Measurements from ENCODE around the gene DLGAP4. TPM values are rescaled to one million over a fixed set of nuclear protein-coding genes. Genes with fewer than 3 reads are reported as not detected.

The DLGAP4 gene
- total and polyA plus RNA-seq, 2 of the 8 experiments (the other 6 are each of a cell fraction or from before 2014, with no cell fraction given): 41.2 to 57.2 TPM

GRCh38 chr20:36351937-36352336, 45.8 kb downstream of the DLGAP4 start:
- peaks cover 3% of the 10 kb centered on the region; the same call in 1 of the 2 replicates for H3K79me1 ChIP-seq (ENCODE audit: low read depth, low read length)
- no peaks in the 10 kb centered on the region for H3K36me3 ChIP-seq (ENCODE audit: control insufficient read depth in 2 of 4, insufficient read depth in 4 of 4, low read length in 3 of 4)
- H3K14ac ChIP-seq (ENCODE audit: insufficient read length): no peak overlapping the region
- H3K23ac ChIP-seq (ENCODE audit: insufficient read length): no peak overlapping the region
- no peak overlapping the region for H3K4me2 ChIP-seq (ENCODE audit: insufficient read depth in 1 of 2, low read depth in 2 of 2, low read length in 2 of 2)
- DNase-seq (ENCODE audit: low read depth in 1 of 2, low spot score in 2 of 2): no peak
- 87% methylated on average over 6 of the region's 6 CpGs; no CpG with 5 or more reads in 1 of the 2 experiments for WGBS, 2 experiments (ENCODE audit: extremely low coverage in 1 of 2, insufficient coverage in 1 of 2, insufficient read length in 1 of 2, insufficient replicate concordance in 2 of 2, low coverage in 1 of 2, low lambda C conversion rate in 2 of 2, missing lambda C conversion rate in 1 of 2)
- CTCF ChIA-PET (ENCODE audit: partially characterized antibody): interaction anchor here (0.9 to 1.2 kb wide), 2 partner anchors 12 to 32 kb away, joined by 5 read pairs; no protein-coding TSS in a partner anchor
- POLR2A ChIA-PET (ENCODE audit: partially characterized antibody): interaction anchor here (1.0 kb wide), 1 partner anchor 48 kb away, joined by 3 read pairs; no protein-coding TSS in a partner anchor
- H2BK5ac ChIP-seq (ENCODE audit: low read depth, low read length): no peak overlapping the region
- H2BK20ac ChIP-seq (ENCODE audit: low read length): no peak overlapping the region
- H3K27me3 ChIP-seq (replicated peaks in 1 of 4; ENCODE audit: control insufficient read depth in 3 of 4, extremely low read depth in 1 of 4, insufficient read depth in 3 of 4, low read length in 3 of 4): no peaks in the 10 kb centered on the region
- no peaks in the 10 kb centered on the region for H3K79me2 ChIP-seq (ENCODE audit: control insufficient read depth in 1 of 2, insufficient read depth in 2 of 2, low read length in 2 of 2)
- H3K9ac ChIP-seq (replicated peaks in 1 of 4; ENCODE audit: extremely low read depth in 1 of 4, low read depth in 3 of 4, low read length in 3 of 4): no peak overlapping the region
- H3K27ac ChIP-seq (ENCODE audit: low read depth, low read length): no peak overlapping the region
- H3K23me2 ChIP-seq (ENCODE audit: low read depth, low read length): no peaks in the 10 kb centered on the region
- H3K18ac ChIP-seq (ENCODE audit: extremely low read depth, low read length): no peak overlapping the region
- H3K9me3 ChIP-seq (ENCODE audit: insufficient read depth in 2 of 2, low read depth in 1 of 2, low read length in 1 of 2): no peaks in the 10 kb centered on the region
- H2BK15ac ChIP-seq (ENCODE audit: low read length): no peak overlapping the region
- H4K20me1 ChIP-seq (replicated peaks in 1 of 2; ENCODE audit: control insufficient read depth in 1 of 2, insufficient read depth in 2 of 2, low read length in 2 of 2): no peaks in the 10 kb centered on the region
- FAIRE-seq: no peak
- no peak overlapping the region for H2AFZ ChIP-seq (ENCODE audit: low read length)
- H2BK12ac ChIP-seq (ENCODE audit: low read depth, low read length): no peak overlapping the region
- peak overlapping the region; percentile 53; the same call in 1 of the 2 replicates for H2AK5ac ChIP-seq (ENCODE audit: low read depth, low read length)
- H3K4me1 ChIP-seq (replicated peaks in 1 of 4; ENCODE audit: control insufficient read depth in 3 of 4, insufficient read depth in 4 of 4, low read length in 3 of 4): peaks cover 0 to 7% (median 2%) of the 10 kb centered on the region in 4 experiments; a peak in 4 of 7 replicates
- no peak overlapping the region for H3K4ac ChIP-seq (replicated peaks; ENCODE audit: insufficient read length, low read depth, low read length)
- TF ChIP-seq EP300 (IDR thresholded peaks at IDR 0.05; ENCODE audit: borderline replicate concordance in 1 of 2, low read depth in 2 of 2, low read length in 2 of 2): no peak
- TF ChIP-seq TBP (IDR thresholded peaks at IDR 0.05; ENCODE audit: low read depth, low read length): no peak
- TF ChIP-seq SIRT6 (IDR thresholded peaks at IDR 0.05; ENCODE audit: low read length): no peak
- no peak for TF ChIP-seq BACH1 (IDR thresholded peaks at IDR 0.05; ENCODE audit: low read length)
- peak; percentile 53; the same call in 1 of the 2 replicates for TF ChIP-seq KDM1A (IDR thresholded peaks at IDR 0.05; ENCODE audit: borderline replicate concordance, low read length)
- H4K8ac ChIP-seq (ENCODE audit: extremely low read depth, insufficient read depth, low read length): no peak overlapping the region
- H3K4me3 ChIP-seq (ENCODE audit: extremely low read depth in 1 of 4, insufficient read depth in 2 of 4, low read depth in 3 of 4, low read length in 4 of 4): no peak overlapping the region
- no peak overlapping the region for H4K91ac ChIP-seq (replicated peaks; ENCODE audit: insufficient read length, low read length)
- H4K5ac ChIP-seq (ENCODE audit: insufficient read length, low read depth, low read length): no peak overlapping the region
- H3K56ac ChIP-seq (replicated peaks; ENCODE audit: insufficient read length, low read depth, low read length): no peak overlapping the region
- H2BK120ac ChIP-seq (replicated peaks; ENCODE audit: low read depth, low read length): no peak overlapping the region

All from H1 (cell line).